Left colon (tissue), 2 donors: ENCODE data around the gene TRIM26. TPM values are rescaled to one million over a fixed set of nuclear protein-coding genes. Genes with fewer than 3 reads are reported as not detected.
"Not testable (repeated sequence)": the region's sequence is repeated elsewhere in the genome, so short reads cannot be mapped to it uniquely, and the experiment has no call there.

Source experiments
- ATAC-seq: fragments of 200-7000 bp; cut with Tn5 transposase; one replicate; pipeline ENCODE4 v1.9.1; 2020; ENCODE audit warnings: mild to moderate bottlenecking, moderate library complexity
- DNase-seq, 2 donors: peaks; one replicate each; pipeline ENCODE4 v3.0.0-alpha.2; 2020
- intact Hi-C, 2 donors: fragments of 100-400 bp; cut with DNase I in 1 of 2; cut with micrococcal nuclease in 1 of 2; formaldehyde crosslinking; loops; one replicate each; pipeline versions ENCODE4 v1.11.2 to v1.14.0; 2022; cut with DNase I, micrococcal nuclease
- total RNA-seq, 2 donors: library from RNA; stranded (reverse); fragmentation: NEBNext Ultra II Directional; extraction: Animal tissue kit (Norgen Biotek cat#: 25700); gene quantifications; one replicate each; pipeline ENCODE4 v1.2.1, GENCODE V29; 2021
- donor health status: DM: no; HTN: no; CAD: no.
- donor health status: DM: yes; HTN: yes; CAD: no.

The TRIM26 gene
- total RNA-seq, 2 donors from 2014 or later = 47.1 to 48.7 TPM

DNA sequence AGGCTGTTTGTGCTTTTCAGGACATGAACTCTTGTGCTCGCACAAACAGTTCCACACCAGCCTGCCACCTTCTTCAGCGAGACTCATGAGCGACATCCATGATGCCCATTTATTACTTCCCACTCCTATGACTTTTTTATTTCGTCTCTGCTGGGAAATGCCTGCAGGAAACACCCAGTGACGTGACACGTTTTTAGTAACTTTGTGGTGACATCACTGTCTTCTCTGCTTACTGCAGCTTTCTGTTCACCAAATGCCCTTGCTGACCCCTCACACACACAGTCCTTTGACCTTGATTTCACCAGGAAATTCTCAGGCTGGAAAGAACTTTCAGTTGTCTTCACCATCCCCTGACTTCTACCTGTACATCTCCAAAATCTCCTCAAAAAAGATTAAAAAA, 68.4 kb downstream of the TRIM26 start:
- DNase-seq (no peak), ATAC-seq (peak; percentile 26)
- intact Hi-C loops = no loop called here

DNA sequence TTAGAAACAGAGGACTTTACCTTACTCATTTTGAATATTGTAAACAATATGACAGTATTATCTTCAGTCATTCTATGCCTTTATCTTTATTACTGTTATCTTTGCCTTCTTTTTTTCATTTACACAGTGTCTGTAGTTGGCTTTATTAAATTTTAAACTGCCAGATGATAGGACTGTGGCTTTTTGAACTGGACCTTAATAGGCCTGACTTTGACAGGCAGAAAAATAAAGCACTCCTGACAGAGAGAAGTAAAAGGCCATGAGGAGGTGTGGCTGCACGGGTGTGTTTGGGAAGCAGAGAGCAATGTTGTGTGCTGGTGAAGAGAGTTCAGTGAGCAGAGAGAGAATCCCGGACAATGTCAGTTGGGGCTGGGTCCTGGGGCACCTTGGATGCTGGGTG, 69.4 kb downstream of the TRIM26 start:
- DNase-seq (no peak), ATAC-seq (peak; percentile 94)
- intact Hi-C loops = no loop called here

DNA sequence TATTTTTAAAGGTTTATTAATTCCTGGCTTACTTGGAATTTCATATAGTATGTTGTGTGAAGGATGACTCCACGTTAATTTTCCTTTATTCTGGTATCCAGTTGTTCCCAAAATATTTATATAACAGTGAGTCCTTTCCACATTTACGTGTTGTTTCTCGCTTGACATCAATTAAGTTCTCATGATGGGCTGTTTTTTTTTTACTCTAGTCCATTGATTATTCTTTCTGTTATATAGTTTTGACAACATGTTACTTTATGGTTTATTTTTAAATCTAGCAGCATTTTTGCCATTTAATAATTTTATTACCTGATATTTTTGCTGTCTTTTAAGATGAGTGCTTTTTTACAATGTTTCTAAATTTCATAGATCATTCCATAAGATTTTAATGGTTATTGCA, 70.5 kb downstream of the TRIM26 start:
- no peak for DNase-seq
- ATAC-seq = no peak
- intact Hi-C loops = no loop called here

DNA sequence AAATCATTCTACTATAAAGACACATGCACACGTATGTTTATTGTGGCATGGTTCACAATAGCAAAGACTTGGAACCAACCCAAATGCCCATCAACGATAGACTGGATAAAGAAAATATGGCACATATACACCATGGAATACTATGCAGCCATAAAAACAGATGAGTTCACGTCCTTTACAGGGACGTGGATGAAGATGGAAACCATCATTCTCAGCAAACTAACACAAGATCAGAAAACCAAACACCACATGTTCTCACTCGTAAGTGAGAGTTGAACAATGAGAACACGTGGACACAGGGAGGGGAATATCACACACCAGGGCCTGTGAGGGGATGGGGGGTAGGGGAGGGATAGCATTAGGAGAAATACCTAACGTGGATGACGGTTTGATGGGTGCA, 73.0 kb downstream of the TRIM26 start:
- intact Hi-C loops, DNase-seq, ATAC-seq: not testable (repeated sequence)

DNA sequence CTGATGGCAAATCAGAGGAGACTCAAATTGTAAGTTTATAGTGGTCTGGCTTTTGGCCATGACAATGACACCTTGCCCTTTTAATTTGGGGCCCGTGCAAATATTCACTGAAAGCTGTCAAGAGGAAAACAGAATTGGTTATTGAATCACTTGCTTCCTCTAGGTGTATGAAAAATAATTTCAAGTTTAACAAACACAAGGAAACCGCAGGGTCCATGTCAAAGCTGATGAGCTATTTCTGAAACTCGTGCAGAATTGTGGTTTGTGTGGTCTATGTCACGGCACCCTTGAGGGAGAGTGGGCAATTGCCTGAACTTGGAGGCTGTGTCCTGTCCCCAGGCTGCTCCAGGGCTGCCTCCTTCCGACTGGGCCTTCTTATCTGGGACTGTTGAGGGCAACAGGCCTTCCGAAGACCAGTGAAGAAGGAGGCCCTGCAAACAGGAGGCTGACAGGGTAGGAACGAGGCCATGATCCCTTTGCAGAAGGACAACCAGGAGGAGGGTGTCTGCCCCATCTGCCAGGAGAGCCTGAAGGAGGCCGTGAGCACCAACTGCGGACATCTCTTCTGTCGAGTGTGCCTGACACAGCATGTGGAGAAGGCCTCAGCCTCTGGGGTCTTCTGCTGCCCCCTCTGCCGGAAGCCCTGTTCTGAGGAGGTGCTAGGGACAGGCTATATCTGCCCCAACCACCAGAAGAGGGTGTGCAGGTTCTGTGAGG, 76.5 kb downstream of the TRIM26 start:
- DNase-seq (no peak), ATAC-seq (no peak)
- intact Hi-C loops = no loop called here

DNA sequence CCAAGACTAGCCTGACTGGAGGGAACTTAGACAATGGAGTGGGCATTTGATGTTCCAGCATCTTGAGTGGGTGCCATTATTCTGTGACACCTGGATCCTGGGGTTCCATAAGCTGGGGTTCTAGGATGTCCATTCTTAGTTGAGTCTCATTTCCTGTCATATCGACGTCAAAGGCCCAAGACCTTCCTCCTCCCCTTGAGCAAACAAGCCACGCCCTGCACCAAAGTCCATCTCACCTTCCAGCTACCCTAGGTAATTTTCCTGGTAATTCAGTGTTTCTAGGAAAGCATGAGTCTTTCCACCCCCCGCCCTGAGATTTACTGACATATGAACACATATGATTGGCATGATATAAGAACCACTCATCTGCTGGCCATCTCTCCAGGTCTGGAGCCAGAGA, 77.4 kb downstream of the TRIM26 start, which contains the start of gene TRIM40:
Gene TRIM40, plus strand, starts transcription at position 384 of the 400 bp plus-strand sequence. CDS start 897 bp downstream, outside the sequence.
- ATAC-seq = peak; percentile 85
- intact Hi-C loops = no loop called here

DNA sequence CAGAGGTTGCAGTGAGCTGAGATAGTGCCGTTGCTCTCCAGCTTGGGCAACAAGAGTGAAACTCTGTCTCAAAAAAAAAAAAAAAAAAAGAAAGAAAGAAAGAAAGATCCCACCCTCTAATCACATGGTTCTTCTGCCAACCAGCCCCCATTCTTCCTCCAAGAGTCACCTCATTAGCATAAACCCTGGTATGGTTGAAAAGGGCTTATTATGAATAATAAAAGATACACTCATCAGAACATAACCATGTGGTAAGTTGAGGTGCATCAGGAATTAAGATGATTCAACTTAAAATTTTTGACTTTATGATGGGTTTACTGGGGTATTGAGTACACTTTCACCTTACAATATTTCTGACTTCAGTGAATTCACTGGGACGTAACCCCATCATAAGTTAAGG, 78.1 kb downstream of the TRIM26 start:
- intact Hi-C loops = no loop called here
- DNase-seq (no peak), ATAC-seq (no peak)

More for the DNA sequence above, 77.4 kb downstream of the TRIM26 start, which contains the start of gene TRIM40:
- peak; percentile 58 to 86 for DNase-seq

Other genes starting within 250 kb of the TRIM26 start
- gene POLR1H, start 152.1 kb downstream of the TRIM26 start, total RNA-seq = 10 to 100 TPM; 25.6 to 26.2 TPM
- gene PPP1R11, start 146.2 kb downstream of the TRIM26 start, total RNA-seq = 10 to 100 TPM; 89.5 to 92.9 TPM
- gene RNF39, start 137.6 kb downstream of the TRIM26 start, total RNA-seq = under 1 TPM in 1 of 2 donors, not detected in 1; 0.58 TPM
- 100 to 1,000 TPM in 1 of 2 donors, 10 to 100 TPM in 1; 80.0 to 278 TPM for gene TRIM31, start 100.3 kb downstream of the TRIM26 start, total RNA-seq
- gene TRIM40, start 77.3 kb downstream of the TRIM26 start, total RNA-seq = 10 to 100 TPM; 13.2 to 30.7 TPM
- gene TRIM10, start 52.2 kb downstream of the TRIM26 start, total RNA-seq = 1 to 10 TPM; 5.6 to 6.3 TPM
- 10 to 100 TPM; 58.8 to 62.5 TPM for gene TRIM15, start 49.9 kb downstream of the TRIM26 start, total RNA-seq
- 1 to 10 TPM; 7.8 to 9.2 TPM for gene TRIM39, start 113.5 kb upstream of the TRIM26 start, total RNA-seq
- 10 to 100 TPM; 40.1 to 44.7 TPM for gene RPP21, start 131.8 kb upstream of the TRIM26 start, total RNA-seq